ENCODE data around the gene NFYC.
A peak's percentile ranks its signal among the peaks of the same experiment; 100 is the strongest.

Gene NFYC

GRCh38 chr1:40769815-40770214, 78.3 kb downstream of the NFYC start:
- DNase-seq (ENCODE audit: low spot score) = no peak
- in situ Hi-C loops (cut with MboI; ENCODE audit: low pct_unique_long_range_greater_than_20kb, low sequenced_read_pairs, unreplicated experiment) = no loop called here
- peak; percentile 30 for TF ChIP-seq CTCF (IDR thresholded peaks at IDR 0.05; ENCODE audit: extremely low read depth, insufficient read depth, missing control alignments)

GRCh38 chr1:40770296-40771070, 79.0 kb downstream of the NFYC start:
- peak; percentile 20 for TF ChIP-seq CTCF (IDR thresholded peaks at IDR 0.05; ENCODE audit: extremely low read depth, insufficient read depth, missing control alignments)
- no peak for DNase-seq (ENCODE audit: low spot score)
- in situ Hi-C loops (cut with MboI; ENCODE audit: low pct_unique_long_range_greater_than_20kb, low sequenced_read_pairs, unreplicated experiment) = no loop called here

GRCh38 chr1:40772146-40772955, 80.8 kb downstream of the NFYC start:
- no peak for DNase-seq (ENCODE audit: low spot score)
- in situ Hi-C loops (cut with MboI; ENCODE audit: low pct_unique_long_range_greater_than_20kb, low sequenced_read_pairs, unreplicated experiment) = no loop called here
- TF ChIP-seq CTCF (IDR thresholded peaks at IDR 0.05; ENCODE audit: extremely low read depth, insufficient read depth, missing control alignments) = no peak

- no peak for TF ChIP-seq CTCF (IDR thresholded peaks at IDR 0.05; ENCODE audit: extremely low read depth, insufficient read depth, missing control alignments)
- in situ Hi-C loops (cut with MboI; ENCODE audit: low pct_unique_long_range_greater_than_20kb, low sequenced_read_pairs, unreplicated experiment) = no loop called here
- no peak for DNase-seq (ENCODE audit: low spot score)
Measured at GRCh38 chr1:40773748-40774265, 82.3 kb downstream of the NFYC start.

- TF ChIP-seq CTCF (IDR thresholded peaks at IDR 0.05; ENCODE audit: extremely low read depth, insufficient read depth, missing control alignments) = peak; percentile 91
- in situ Hi-C loops (cut with MboI; ENCODE audit: low pct_unique_long_range_greater_than_20kb, low sequenced_read_pairs, unreplicated experiment) = no loop called here
- peak; percentile 63 for DNase-seq (ENCODE audit: low spot score)
Measured at GRCh38 chr1:40774266-40774998, 82.9 kb downstream of the NFYC start.

Measured in GM13977 (cell line).